Iris pigment epithelial cell (primary cell): ENCODE data around the gene DAPK3.
"Not testable (repeated sequence)": the region's sequence is repeated elsewhere in the genome, so short reads cannot be mapped to it uniquely, and the experiment has no call there.

Source experiments
- DNase-seq: peaks from one replicate; pipeline ENCODE4 v3.0.0-alpha.2; 2011; ENCODE audit warnings: low read depth

The DAPK3 gene

GRCh38 chr19:3978145-3978544, 7.2 kb upstream of the DAPK3 start:
- DNase-seq: no peak

DNA sequence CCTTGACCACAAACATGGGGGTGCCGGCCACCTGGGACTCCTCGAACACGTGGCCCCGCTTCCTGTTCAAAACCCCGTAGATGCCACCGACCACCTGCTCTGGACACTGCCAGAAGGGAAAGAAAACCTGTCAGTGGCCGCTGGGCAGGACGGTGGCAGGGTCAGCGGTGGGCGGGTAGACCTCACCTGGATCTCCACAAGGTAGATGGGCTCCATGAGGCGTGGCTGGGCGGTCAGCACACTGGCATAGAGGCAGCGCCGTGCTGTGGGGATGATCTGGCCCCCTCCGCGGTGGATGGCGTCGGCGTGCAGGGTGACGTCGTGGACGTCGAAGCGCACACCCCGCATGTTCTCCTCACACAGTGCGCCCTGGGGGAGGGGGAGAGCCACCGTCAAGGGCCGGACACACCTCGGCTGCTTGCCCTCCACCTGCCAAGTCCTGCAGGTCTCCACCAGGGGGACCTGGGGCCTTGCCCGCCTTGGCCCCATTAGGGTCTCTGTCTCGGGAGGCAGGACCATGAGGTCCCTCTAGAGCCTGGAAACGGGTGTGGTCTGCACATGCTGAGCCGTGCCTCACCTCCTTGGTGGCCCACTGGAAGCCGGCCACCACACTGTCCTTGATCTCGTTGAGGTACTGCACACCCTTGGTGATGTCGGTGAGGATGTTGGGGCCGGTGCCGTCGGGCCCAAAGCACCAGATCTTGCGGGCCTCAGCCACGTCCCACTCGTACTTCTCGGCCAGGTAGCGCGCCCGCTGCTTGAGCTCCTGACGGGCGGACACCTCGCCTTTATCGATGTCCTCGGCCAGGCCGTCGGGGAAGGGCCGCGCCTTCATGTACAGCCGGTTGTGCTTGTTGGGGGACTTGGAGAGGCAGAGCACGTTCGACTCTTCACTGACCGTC, 6.6 kb upstream of the DAPK3 start:
- no peak for DNase-seq

- DNase-seq: no peak
These were observed 5.8 kb upstream of the DAPK3 start for GRCh38 chr19:3976495-3977241.

DNA sequence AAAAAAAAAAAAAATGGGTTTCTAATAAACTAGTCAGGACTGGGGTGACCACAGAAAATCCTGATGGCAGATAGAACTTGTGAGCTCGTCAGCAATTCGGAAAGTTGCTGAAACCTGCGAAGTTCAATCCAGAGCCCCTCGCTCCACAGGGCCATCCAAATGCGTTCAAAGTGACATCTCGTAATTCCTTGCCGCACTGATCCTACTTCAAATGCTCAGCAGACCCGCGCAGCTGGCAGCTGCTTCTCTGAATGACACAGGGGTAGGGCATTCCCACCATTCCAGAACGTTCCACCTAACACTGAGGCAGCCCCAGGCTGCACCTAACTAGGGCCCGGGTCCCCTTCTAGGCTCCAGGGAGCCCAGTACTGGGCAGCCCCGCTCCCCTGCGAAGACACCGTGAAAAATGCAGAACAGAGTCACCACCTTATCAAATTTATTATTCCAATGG, 4.8 kb upstream of the DAPK3 start:
- DNase-seq: no peak

GRCh38 chr19:3975144-3975543, 4.2 kb upstream of the DAPK3 start:
- no peak for DNase-seq

DNA sequence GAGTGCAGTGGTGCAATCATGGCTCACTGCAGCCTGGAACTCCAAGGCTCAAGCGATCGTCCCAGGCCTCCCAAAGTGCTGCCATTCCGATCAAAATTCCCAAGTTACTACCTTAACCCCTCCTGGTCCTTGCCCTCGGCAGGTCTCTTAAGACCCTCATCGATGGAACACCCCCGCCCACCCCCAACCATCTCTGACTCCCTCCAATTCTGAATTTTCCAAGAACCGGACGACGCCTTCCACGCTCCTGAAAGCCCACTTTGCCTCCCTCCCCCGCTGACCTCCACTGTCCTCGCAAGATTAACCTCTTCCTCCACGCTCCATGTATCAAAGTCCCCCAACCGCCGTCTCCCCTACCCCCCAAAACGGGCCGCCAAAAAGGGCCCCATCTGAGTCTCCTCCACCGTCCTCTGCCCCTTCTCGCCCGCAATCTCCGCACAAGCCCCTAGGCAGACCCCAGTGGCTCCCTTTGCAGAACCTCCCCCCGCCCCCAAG, 539 bp downstream of the DAPK3 start:
- DNase-seq: no peak

GRCh38 chr19:3969435-3970312, 1.2 kb downstream of the DAPK3 start:
- peak; percentile 84 for DNase-seq

- peak; percentile 99 for DNase-seq
These were observed 2.1 kb downstream of the DAPK3 start for GRCh38 chr19:3968556-3969434.

DNA sequence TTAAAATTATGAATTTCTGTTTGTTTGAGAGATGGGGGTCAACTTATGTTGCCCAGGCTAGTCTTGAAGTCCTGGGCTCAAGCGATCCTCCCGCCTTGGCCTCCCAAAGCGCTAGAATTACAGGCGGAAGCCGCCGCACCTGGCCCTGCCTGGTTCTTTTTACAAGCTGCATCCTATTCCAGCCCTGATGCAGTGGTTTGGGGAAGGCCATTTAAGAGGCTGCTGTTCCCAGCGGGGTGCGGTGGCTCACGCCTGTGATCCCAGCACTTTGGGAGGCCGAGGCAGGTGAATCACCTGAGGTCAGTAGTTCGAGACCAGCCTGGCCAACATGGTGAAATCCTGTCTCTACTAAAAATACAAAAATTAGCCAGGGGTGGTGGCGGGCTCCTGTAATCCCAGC, 2.9 kb downstream of the DAPK3 start:
- DNase-seq: not testable (repeated sequence)

GRCh38 chr19:3966051-3967017, 4.6 kb downstream of the DAPK3 start:
- no peak for DNase-seq

- DNase-seq: no peak
These were observed 6.4 kb downstream of the DAPK3 start for GRCh38 chr19:3964256-3965194.

GRCh38 chr19:3963458-3964255, 7.2 kb downstream of the DAPK3 start:
- DNase-seq: no peak

DNA sequence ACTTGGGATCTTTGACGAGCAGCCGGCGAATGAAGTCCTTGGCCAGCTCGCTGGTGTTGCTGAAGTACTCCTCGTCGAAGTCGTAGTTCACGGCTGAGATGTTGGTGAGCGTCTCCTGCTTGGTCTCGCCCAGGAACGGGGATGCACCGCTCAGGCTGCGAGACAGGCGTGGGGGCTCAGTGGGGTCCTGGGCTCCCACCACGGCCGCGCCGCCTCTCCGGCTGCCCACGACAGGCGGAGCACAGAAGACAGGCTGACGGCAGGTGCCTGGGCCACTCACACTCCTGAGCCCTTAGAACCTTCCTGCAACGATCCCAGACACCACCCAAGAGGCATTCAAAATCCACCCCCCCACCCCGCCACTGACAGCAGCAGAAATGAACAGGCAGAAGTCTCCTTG, 9.9 kb downstream of the DAPK3 start:
- no peak for DNase-seq

GRCh38 chr19:3959766-3960131, 11.2 kb downstream of the DAPK3 start:
- DNase-seq: no peak

- DNase-seq: no peak
These were observed 11.8 kb downstream of the DAPK3 start for GRCh38 chr19:3958836-3959765.

GRCh38 chr19:3955688-3956087, 15.2 kb downstream of the DAPK3 start:
- DNase-seq: no peak

- DNase-seq: not testable (repeated sequence)
These were observed 15.6 kb downstream of the DAPK3 start for GRCh38 chr19:3955276-3955675.
